Mucosa of descending colon (tissue), 3 donors: ENCODE data around the gene POLRMT. TPM values are rescaled to one million over a fixed set of nuclear protein-coding genes. Genes with fewer than 3 reads are reported as not detected.

Experiments used
- ATAC-seq: fragments of 200-7000 bp; cut with Tn5 transposase; one replicate; pipeline ENCODE4 v1.9.1; 2020; ENCODE audit warnings: mild to moderate bottlenecking, moderate library complexity
- DNase-seq, 3 donors: peaks; one replicate each; pipeline ENCODE4 v3.0.0-alpha.2; 2020
- H3K36me3 ChIP-seq: fragments of 200-600 bp; one replicate; pipeline ENCODE4 v1.8.0; 2021; ENCODE audit warnings: low read depth, mild to moderate bottlenecking
- H3K4me1 ChIP-seq: fragments of 200-600 bp; one replicate; pipeline ENCODE4 v1.8.0; 2021; ENCODE audit warnings: low read depth, mild to moderate bottlenecking
- H3K4me3 ChIP-seq: fragments of 200-600 bp; one replicate; pipeline ENCODE4 v1.8.0; 2021; ENCODE audit warnings: mild to moderate bottlenecking
- H3K9me3 ChIP-seq: fragments of 200-600 bp; one replicate; pipeline ENCODE4 v1.8.0; 2021; ENCODE audit warnings: mild to moderate bottlenecking
- intact Hi-C, 2 donors: fragments of 100-400 bp; cut with DNase I in 1 of 2; cut with micrococcal nuclease in 1 of 2; formaldehyde crosslinking; loops; one replicate each; pipeline versions ENCODE4 v1.11.0 to v1.11.1; 2022; cut with DNase I, micrococcal nuclease
- total RNA-seq, 3 donors: library from RNA; stranded (reverse); fragmentation: NEBNext Ultra II Directional in 2 of 3; extraction: Animal tissue kit (Norgen Biotek cat#: 25700) in 2 of 3; gene quantifications; one replicate each; pipeline versions ENCODE4 v1.2.1 to v1.2.4, GENCODE V29; 2021 to 2023
- TF ChIP-seq, protein P1 (sequence below): fragments of 200-600 bp; IDR thresholded peaks from one replicate; pipeline ENCODE4 v1.8.0; 2022; ENCODE audit warnings: antibody characterized with exemption, mild to moderate bottlenecking
- donor health status: DM: no; HTN: no; CAD: no; lungs with moderate emphysema.
- donor health status: DM: no; HTN: no; CAD: no.
- donor health status: DM: no; HTN: yes; CAD: no.

The POLRMT gene
- total RNA-seq, 3 donors from 2014 or later = 48.3 to 61.1 (median 51.1) TPM

DNA sequence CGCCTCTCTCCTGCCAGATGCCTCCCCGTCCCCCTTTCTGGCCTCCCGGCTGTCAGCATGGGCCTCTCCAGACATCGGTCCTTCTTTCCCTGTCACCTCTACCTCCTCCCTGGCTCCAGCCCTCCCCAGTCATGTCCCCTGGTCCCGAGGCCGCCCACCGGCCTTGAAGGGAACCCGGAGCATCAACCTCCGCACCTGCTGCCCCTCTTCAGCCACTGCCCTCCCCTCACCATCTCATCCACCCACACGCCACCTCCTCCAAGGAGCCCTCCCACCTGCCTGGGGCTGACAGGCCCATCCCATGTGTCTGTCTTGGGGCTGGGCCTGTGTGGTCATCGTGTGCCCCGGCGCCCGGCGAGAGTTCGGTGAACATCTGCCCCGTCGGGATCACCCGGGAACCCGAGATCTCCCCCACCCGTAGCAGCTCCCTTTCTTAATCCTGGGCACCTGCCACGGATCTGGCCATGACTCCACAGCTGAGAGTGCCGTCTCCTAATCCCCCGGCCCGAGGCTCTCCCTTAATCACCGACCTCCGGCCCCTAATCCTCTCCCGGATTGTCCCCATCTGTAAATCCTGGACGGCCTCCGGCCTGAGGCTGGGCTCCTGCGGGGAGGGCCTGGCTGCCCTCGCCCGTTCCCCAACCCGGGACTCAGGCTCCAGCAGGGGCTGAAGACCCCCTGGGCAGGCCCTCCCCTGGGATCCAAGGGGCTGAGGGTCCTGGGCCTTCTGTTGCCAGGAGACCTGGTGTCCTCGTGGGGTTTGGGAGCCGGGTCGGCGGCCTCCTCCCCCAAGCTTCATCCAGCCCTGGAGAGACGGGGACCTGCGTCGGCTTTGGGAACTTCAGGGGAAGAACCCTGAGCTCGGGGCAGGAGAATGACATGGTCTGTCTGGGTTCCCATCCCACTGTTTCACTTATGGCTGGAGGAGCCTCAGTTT lies 37.7 kb downstream of the POLRMT start:
- no peak for ATAC-seq
- H3K4me1 ChIP-seq = no peaks in the 10 kb centered on the region
- TF ChIP-seq, protein P1, sequence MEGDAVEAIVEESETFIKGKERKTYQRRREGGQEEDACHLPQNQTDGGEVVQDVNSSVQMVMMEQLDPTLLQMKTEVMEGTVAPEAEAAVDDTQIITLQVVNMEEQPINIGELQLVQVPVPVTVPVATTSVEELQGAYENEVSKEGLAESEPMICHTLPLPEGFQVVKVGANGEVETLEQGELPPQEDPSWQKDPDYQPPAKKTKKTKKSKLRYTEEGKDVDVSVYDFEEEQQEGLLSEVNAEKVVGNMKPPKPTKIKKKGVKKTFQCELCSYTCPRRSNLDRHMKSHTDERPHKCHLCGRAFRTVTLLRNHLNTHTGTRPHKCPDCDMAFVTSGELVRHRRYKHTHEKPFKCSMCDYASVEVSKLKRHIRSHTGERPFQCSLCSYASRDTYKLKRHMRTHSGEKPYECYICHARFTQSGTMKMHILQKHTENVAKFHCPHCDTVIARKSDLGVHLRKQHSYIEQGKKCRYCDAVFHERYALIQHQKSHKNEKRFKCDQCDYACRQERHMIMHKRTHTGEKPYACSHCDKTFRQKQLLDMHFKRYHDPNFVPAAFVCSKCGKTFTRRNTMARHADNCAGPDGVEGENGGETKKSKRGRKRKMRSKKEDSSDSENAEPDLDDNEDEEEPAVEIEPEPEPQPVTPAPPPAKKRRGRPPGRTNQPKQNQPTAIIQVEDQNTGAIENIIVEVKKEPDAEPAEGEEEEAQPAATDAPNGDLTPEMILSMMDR = no peak
- no peaks in the 10 kb centered on the region for H3K36me3 ChIP-seq
- H3K9me3 ChIP-seq = no peaks in the 10 kb centered on the region
- DNase-seq = no peak
- H3K4me3 ChIP-seq = no peak overlapping the region
- intact Hi-C loops = no loop called here

DNA sequence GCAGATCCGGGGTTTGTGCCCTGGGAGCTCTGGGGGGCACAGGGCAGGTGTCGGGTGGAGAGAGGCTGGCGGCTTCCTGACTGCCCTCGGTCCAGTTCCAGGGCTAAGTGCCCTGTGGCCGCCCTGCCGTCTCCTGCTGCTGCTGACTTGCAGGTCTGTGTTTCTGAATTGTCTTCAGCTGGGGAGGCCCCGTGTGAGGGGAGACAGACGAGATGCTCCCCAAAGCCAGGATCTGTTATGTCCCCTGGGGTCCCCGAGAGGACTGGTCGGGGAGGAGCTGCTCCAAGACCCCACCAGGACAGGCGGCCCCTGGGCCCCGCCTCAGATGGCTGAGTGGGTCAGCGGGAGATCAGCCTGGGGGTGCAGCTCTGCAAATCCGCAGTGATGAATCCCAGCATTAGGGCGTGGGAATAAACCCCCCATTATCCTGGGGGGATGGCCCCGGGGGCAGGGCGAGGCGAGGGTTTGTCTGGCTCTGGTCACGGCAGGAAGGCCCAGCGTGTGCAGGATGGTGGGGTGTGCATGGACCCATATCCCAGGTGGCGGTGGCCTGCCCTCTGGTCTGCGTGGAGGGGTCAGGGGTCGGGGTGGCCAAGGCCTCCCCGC lies 39.0 kb downstream of the POLRMT start:
- intact Hi-C loops = no loop called here
- H3K4me1 ChIP-seq = peaks cover 1% of the 10 kb centered on the region
- ATAC-seq = no peak

DNA sequence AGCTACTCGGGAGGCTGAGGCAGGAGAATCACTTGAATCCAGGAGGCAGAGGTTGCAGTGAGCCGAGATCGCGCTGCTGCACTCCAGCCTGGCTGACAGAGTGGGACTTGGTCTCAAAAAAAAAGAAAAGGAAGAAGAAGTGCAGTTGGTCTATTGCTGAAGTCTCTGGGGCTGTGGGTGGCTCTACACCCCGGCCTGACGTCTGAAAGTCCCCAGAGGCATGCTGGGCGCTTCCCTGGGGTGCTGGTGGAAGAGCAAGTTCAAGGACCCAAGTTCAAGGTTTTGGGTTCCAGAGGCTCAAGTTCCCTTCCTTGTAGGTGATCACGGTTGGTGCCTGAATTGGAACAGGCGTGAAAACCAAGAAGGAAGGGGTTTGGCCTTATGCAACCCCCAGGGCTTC lies 39.8 kb downstream of the POLRMT start:
- H3K9me3 ChIP-seq = no peaks in the 10 kb centered on the region
- H3K36me3 ChIP-seq = no peaks in the 10 kb centered on the region
- ATAC-seq = no peak
- intact Hi-C loops = no loop called here
- H3K4me3 ChIP-seq = no peak overlapping the region
- no peak for DNase-seq
- TF ChIP-seq, protein P1 = no peak
- peaks cover 7% of the 10 kb centered on the region for H3K4me1 ChIP-seq

More for the DNA sequence above, 39.0 kb downstream of the POLRMT start:
- TF ChIP-seq, protein P1 = no peak
- Histone ChIP-seq H3K4me3 (no peak overlapping the region), H3K36me3 (no peaks in the 10 kb centered on the region), H3K9me3 (no peaks in the 10 kb centered on the region)
- no peak for DNase-seq

DNA sequence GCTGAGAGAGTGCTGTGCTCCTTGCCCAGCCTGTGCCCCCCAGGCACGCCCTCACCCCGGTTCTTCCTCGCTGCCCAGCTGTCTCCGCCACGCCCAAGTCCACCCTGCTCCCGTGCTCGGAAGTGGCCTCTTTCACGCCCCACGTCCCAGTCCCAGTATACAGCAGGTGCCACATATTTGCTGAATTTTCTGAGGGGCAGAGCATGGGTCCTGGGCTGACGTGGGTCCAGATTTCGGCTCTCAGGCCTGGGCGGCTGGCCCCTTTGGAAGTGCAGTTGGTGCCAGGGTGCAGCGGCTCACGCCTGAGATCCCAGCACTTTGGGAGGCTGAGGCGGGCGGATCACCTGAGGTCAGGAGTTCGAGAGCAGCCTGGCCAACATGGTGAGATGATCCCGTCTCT lies 40.3 kb downstream of the POLRMT start:
- peaks cover 10% of the 10 kb centered on the region for H3K4me1 ChIP-seq
- no peaks in the 10 kb centered on the region for H3K9me3 ChIP-seq
- no peaks in the 10 kb centered on the region for H3K36me3 ChIP-seq
- no peak for ATAC-seq
- no peak overlapping the region for H3K4me3 ChIP-seq
- intact Hi-C loops = no loop called here
- TF ChIP-seq, protein P1 = no peak
- no peak for DNase-seq

DNA sequence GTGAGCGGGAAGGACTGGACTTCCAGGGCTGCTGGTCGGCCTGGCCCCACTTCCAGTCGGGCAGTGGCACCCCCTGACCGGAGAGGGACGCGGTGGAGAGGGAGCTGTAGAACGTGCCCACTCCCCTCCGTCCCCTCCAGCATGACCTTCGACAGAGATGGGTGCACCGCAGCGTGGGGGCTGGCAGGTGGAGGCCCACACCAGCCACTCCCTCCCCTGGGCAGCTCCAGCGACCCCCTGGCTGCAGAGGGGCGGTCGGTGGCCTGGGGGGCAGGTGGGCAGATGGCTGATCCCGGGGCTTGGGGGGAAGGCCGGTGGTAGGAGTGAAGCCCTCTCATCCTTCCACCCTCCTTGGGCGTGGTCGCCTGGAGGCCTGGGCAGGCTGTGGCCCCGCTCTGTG lies 41.2 kb downstream of the POLRMT start:
- Histone ChIP-seq H3K36me3 (no peaks in the 10 kb centered on the region), H3K4me1 (peaks cover 11% of the 10 kb centered on the region), H3K9me3 (no peaks in the 10 kb centered on the region), H3K4me3 (no peak overlapping the region)
- DNase-seq (no peak), ATAC-seq (no peak)
- intact Hi-C loops = no loop called here
- TF ChIP-seq, protein P1 = no peak
